Karpas-422 (cell line): ENCODE data around the gene ERH. TPM values are rescaled to one million over a fixed set of nuclear protein-coding genes. Genes with fewer than 3 reads are reported as not detected.

Source experiments
- DNase-seq: peaks from one replicate; pipeline ENCODE4 v3.0.0-alpha.2; 2015
- H2AFZ ChIP-seq: fragments of 200-600 bp; sonication (generic); 2 replicates; pipeline ENCODE4 v1.6.1; 2014; ENCODE audit warnings: antibody characterized with exemption, low read length, mixed read lengths
- H3K27ac ChIP-seq: fragments of 200-600 bp; sonication (generic); 2 replicates; pipeline ENCODE4 v1.5.1; 2014; ENCODE audit warnings: mild to moderate bottlenecking, low read length, moderate library complexity
- H3K27me3 ChIP-seq: fragments of 200-600 bp; sonication (generic); 2 replicates; pipeline ENCODE4 v1.6.1; 2014; ENCODE audit warnings: low read length, mixed read lengths
- H3K36me3 ChIP-seq: fragments of 200-600 bp; sonication (generic); 2 replicates; pipeline ENCODE4 v1.6.1; 2014; ENCODE audit warnings: low read length, mixed read lengths; ENCODE audit not compliant: insufficient read depth
- H3K4me1 ChIP-seq: fragments of 200-600 bp; sonication (generic); 2 replicates; pipeline ENCODE4 v1.6.1; 2014; ENCODE audit warnings: mild to moderate bottlenecking, low read length, mixed read lengths
- H3K4me2 ChIP-seq: fragments of 200-600 bp; sonication (generic); 2 replicates; pipeline ENCODE4 v1.6.1; 2014; ENCODE audit warnings: low read length, low read depth, mild to moderate bottlenecking; ENCODE audit not compliant: poor library complexity, severe bottlenecking
- H3K4me3 ChIP-seq: fragments of 200-600 bp; sonication (generic); 2 replicates; pipeline ENCODE4 v1.5.1; 2014; ENCODE audit warnings: mild to moderate bottlenecking, antibody characterized with exemption, low read length, mixed read lengths
- H3K79me2 ChIP-seq: fragments of 200-600 bp; sonication (generic); 2 replicates; pipeline ENCODE4 v1.6.1; 2014; ENCODE audit warnings: mild to moderate bottlenecking, low read length, mixed read lengths
- H3K9ac ChIP-seq: fragments of 200-600 bp; sonication (generic); 2 replicates; pipeline ENCODE4 v1.6.0; 2014; ENCODE audit warnings: low read length
- H3K9me2 ChIP-seq: fragments of 200-600 bp; sonication (generic), shearing (Covaris generic); replicated peaks from 2 replicates; pipeline ENCODE4 v1.6.0; 2014; ENCODE audit warnings: mild to moderate bottlenecking, low read length, moderate library complexity; ENCODE audit not compliant: insufficient read depth
- H3K9me3 ChIP-seq: fragments of 300-700, 200-600 bp; sonication (generic); 2 replicates; pipeline ENCODE4 v1.6.1; 2014; ENCODE audit warnings: low read length, mixed read lengths
- H4K20me1 ChIP-seq: fragments of 200-600 bp; sonication (generic); 2 replicates; pipeline ENCODE4 v1.6.1; 2014; ENCODE audit warnings: mild to moderate bottlenecking, antibody characterized with exemption, low read length, low read depth; ENCODE audit not compliant: insufficient read depth
- total RNA-seq: library from RNA; depleted of rRNA; stranded (reverse); fragments of >200 nt; shearing (Covaris generic); gene quantifications from 2 replicates; pipeline ENCODE4 v1.2.3, GENCODE V29; 2014; ENCODE audit warnings: low replicate concordance

Gene ERH
- total RNA-seq, 1 experiment from 2014 or later = 296 TPM

DNA sequence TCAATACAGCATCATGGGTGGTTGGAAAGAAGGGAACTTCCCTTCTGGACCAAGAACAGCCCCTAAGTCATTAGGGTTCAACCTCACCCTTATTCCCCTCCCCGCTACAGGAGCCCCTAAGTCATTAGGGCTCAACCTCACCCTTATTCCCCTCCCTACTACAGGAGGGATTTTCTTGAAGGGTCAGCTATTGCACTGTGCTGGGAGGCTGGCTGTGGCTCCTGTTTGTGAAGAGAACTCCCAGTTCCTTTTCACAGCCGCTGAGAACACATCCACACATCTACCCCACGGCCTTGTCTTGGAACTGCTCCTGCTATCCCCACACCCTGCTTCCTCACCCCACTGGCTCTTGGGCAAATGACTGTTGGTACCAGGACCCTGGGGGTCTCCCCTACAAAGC is 44.9 kb downstream of the ERH start:
- Histone ChIP-seq H3K4me2 (no peak overlapping the region), H3K9ac (no peak overlapping the region), H3K36me3 (no peaks in the 10 kb centered on the region), H3K4me1 (peaks cover 20% of the 10 kb centered on the region), H4K20me1 (no peaks in the 10 kb centered on the region), H3K4me3 (no peak overlapping the region), H3K79me2 (no peaks in the 10 kb centered on the region), H3K27ac (no peak overlapping the region), H3K9me3 (no peaks in the 10 kb centered on the region), H3K9me2 (no peaks in the 10 kb centered on the region), H3K27me3 (no peaks in the 10 kb centered on the region), H2AFZ (no peak overlapping the region)
- DNase-seq = no peak

DNA sequence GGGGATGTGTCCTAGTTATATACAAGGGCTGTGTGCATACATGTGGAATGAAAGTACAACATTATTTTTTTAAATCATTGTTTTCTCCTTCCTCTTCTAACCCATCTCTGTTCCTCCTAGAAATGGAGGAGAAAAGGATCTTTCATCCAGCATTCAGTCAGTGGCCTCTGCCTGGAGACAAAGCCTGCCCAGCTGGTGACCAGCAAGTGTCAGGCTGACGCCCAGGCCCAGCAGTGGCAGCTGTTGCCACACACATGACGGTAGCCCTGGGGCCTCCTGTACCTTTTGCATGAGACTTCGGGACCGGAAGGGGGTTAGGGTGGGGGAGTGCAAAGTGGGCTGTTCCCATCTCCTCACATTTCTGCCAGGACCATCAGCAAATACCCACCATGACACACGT is 46.2 kb downstream of the ERH start:
- H3K27me3 ChIP-seq = no peaks in the 10 kb centered on the region
- H3K9me2 ChIP-seq = no peaks in the 10 kb centered on the region
- no peak overlapping the region for H3K9ac ChIP-seq
- no peak overlapping the region for H3K27ac ChIP-seq
- no peak overlapping the region for H3K4me2 ChIP-seq
- no peak for DNase-seq
- no peak overlapping the region for H3K4me3 ChIP-seq
- no peak overlapping the region for H2AFZ ChIP-seq
- peaks cover 15% of the 10 kb centered on the region for H3K4me1 ChIP-seq
- no peaks in the 10 kb centered on the region for H3K79me2 ChIP-seq
- no peaks in the 10 kb centered on the region for H3K9me3 ChIP-seq
- H4K20me1 ChIP-seq = no peaks in the 10 kb centered on the region
- H3K36me3 ChIP-seq = no peaks in the 10 kb centered on the region

DNA sequence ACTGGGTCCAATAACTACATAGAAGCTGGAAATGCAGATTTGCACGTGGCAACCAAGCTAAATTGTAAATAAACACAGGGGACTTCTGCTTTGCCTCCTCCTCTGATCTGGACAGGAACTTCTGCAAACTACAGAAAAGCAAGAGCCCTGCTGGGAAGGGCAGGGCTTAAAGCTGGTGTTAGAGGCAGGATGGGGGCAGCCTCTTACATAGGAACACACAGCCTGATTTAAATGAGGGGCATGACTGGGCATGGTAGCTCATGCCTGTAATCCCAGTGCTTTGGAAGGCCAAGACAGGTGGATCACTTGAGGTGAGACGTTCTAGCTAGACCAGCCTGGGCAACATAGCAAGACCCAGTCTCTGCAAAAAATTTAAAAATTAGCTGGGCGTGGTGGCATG is 46.7 kb downstream of the ERH start:
- Histone ChIP-seq H4K20me1 (no peaks in the 10 kb centered on the region), H3K36me3 (no peaks in the 10 kb centered on the region), H2AFZ (no peak overlapping the region), H3K4me3 (no peak overlapping the region), H3K27me3 (no peaks in the 10 kb centered on the region), H3K9me2 (no peaks in the 10 kb centered on the region), H3K27ac (no peak overlapping the region), H3K9me3 (no peaks in the 10 kb centered on the region), H3K79me2 (no peaks in the 10 kb centered on the region), H3K4me2 (no peak overlapping the region), H3K4me1 (peaks cover 15% of the 10 kb centered on the region), H3K9ac (no peak overlapping the region)
- DNase-seq = peak; percentile 58

DNA sequence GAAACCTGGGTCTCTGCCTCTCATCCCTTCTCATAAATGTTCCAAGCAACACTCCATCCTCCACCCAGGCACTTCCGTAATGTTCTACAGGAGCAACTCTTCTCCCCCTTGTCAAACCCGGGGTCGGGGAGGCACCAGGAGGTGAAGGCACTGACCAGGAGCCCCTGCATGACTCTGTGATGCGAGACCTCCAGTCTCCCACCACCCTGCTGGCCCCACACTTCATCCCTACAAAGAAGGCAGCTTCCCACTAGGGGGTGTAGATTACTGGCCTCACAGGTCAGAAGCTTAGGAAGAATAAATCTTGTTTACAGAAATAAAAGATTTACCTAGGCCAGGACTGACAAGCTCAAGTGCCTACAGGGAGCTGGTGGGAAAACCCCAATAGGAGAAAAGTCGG is 47.2 kb downstream of the ERH start:
- H3K27me3 ChIP-seq = no peaks in the 10 kb centered on the region
- H3K79me2 ChIP-seq = no peaks in the 10 kb centered on the region
- H3K9me3 ChIP-seq = no peaks in the 10 kb centered on the region
- no peaks in the 10 kb centered on the region for H4K20me1 ChIP-seq
- H3K4me1 ChIP-seq = peaks cover 15% of the 10 kb centered on the region
- H3K9ac ChIP-seq = no peak overlapping the region
- no peak overlapping the region for H3K4me2 ChIP-seq
- H3K9me2 ChIP-seq = no peaks in the 10 kb centered on the region
- H3K27ac ChIP-seq = no peak overlapping the region
- no peak overlapping the region for H2AFZ ChIP-seq
- H3K4me3 ChIP-seq = no peak overlapping the region
- no peaks in the 10 kb centered on the region for H3K36me3 ChIP-seq
- no peak for DNase-seq

DNA sequence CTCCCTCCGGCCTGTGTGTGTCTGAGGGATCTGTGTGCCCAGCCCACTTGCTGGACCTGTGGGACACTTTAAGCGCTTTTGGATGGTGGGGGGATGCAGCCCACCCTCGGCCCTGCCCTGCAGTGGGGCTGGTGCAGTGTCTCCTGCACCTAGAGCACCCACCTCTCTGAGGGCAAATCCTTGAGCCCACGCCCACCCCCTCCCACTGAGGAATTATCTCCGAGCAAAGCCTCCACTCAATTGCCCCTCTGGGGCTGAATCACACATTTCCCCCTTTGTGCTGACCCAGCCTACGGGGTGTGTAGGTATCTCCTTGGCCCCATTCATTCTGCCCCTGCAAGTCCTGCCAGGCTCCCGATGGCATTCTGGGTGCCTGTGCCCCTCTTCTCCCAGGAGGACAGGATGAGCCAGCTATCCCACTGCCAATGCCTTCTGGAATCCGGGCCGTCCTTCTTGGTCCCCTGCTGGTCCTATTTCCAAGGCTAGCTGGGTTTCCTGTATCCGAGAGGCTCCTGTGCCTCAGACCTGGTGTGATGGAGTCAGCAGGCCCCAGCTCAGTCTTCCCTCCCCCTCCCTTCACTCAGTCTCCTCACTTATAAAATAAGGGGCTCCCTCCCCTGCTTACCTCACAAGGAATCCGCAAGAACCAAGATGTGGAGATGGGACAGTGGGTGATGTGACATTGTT is 48.9 kb downstream of the ERH start:
- no peak for DNase-seq
- H3K36me3 ChIP-seq = no peaks in the 10 kb centered on the region
- no peaks in the 10 kb centered on the region for H3K79me2 ChIP-seq
- no peaks in the 10 kb centered on the region for H3K9me3 ChIP-seq
- H3K9me2 ChIP-seq = no peaks in the 10 kb centered on the region
- H2AFZ ChIP-seq = no peak overlapping the region
- no peaks in the 10 kb centered on the region for H3K27me3 ChIP-seq
- no peak overlapping the region for H3K4me3 ChIP-seq
- H3K9ac ChIP-seq = no peak overlapping the region
- H3K4me1 ChIP-seq = peaks cover 5% of the 10 kb centered on the region
- no peaks in the 10 kb centered on the region for H4K20me1 ChIP-seq
- no peak overlapping the region for H3K4me2 ChIP-seq
- H3K27ac ChIP-seq = no peak overlapping the region

DNA sequence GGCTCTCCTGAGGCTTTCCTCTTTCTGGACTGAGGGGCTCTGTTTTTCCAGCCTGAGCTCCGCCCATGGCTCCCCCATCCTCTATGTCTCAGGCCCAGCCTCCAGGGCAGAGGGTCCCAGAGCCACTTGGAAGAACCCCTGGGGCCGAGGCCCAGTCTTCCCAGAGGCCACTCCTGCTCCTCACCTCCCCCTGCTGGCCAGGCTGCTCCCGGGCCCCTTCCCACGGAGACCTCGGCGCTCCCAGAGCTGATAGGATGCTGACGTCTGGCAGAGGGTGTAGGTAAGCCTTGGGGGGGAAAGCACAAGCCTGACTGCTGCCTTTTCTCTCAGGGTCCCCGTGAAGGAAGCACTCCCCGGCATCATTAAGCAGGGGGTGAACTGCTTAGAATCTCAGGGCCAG is 51.4 kb downstream of the ERH start:
- Histone ChIP-seq H2AFZ (no peak overlapping the region), H3K4me3 (no peak overlapping the region), H3K4me2 (no peak overlapping the region), H3K27ac (no peak overlapping the region), H3K36me3 (no peaks in the 10 kb centered on the region), H3K4me1 (peaks cover 4% of the 10 kb centered on the region; the same call in 1 of the 2 replicates), H3K9me2 (no peaks in the 10 kb centered on the region), H4K20me1 (no peaks in the 10 kb centered on the region), H3K9me3 (no peaks in the 10 kb centered on the region), H3K27me3 (no peaks in the 10 kb centered on the region), H3K9ac (no peak overlapping the region), H3K79me2 (no peaks in the 10 kb centered on the region)
- DNase-seq = peak; percentile 70

DNA sequence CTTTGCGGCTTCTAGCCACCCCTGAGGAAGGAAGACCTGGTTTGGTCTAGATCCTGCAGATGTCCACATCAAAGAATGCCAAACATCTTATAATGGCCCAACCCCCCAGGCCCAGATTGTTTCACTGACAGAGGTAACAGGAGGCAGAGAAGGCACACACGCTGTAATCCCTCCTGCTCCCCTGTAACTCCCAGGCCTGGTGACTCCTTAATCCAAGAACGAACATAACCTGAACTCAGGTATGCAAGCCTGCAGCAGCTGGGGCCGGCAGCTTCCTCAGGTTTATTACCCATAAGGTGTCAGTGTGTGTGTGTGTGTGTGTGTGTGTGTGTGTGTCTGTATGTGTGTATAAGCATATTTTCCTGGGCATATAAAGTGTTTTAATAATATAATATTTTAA is 52.7 kb downstream of the ERH start:
- Histone ChIP-seq H3K9ac (no peak overlapping the region), H4K20me1 (no peaks in the 10 kb centered on the region), H3K27ac (no peak overlapping the region), H3K79me2 (no peaks in the 10 kb centered on the region), H3K4me2 (no peak overlapping the region), H3K9me2 (no peaks in the 10 kb centered on the region), H3K9me3 (no peaks in the 10 kb centered on the region), H3K36me3 (no peaks in the 10 kb centered on the region), H3K4me3 (no peak overlapping the region), H3K4me1 (peaks cover 7% of the 10 kb centered on the region), H2AFZ (no peak overlapping the region), H3K27me3 (no peaks in the 10 kb centered on the region)
- DNase-seq = no peak

DNA sequence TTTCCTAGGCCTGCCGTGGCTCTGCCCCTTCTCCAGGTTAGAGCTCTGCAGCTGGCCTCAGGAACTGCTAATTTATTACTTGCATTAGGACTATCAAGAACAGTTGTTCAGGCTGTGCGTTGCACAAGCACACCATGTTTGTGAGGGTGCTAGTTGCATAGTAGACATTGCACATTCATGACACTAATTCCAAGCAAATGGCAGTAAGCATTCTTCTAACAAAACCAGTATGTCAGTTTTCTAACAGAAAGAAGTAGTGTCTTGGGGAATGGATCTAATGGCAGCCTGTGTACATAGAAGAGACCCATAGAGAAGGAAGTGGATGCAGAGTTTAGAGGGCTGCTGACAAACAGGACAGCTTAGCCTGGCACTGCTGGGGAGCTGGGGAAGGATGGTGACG is 53.9 kb downstream of the ERH start:
- Histone ChIP-seq H3K79me2 (no peaks in the 10 kb centered on the region), H3K9me2 (no peaks in the 10 kb centered on the region)

More for the DNA sequence above, 53.9 kb downstream of the ERH start:
- H3K9ac ChIP-seq = no peak overlapping the region
- peaks cover 19% of the 10 kb centered on the region for H3K4me1 ChIP-seq
- no peaks in the 10 kb centered on the region for H3K36me3 ChIP-seq
- no peak overlapping the region for H3K27ac ChIP-seq
- H4K20me1 ChIP-seq = 0 out of 2 replicates have a peak, but pooled peaks cover 5% of the 10 kb centered on the region
- no peak overlapping the region for H3K4me2 ChIP-seq
- H3K27me3 ChIP-seq = no peaks in the 10 kb centered on the region
- H3K9me3 ChIP-seq = no peaks in the 10 kb centered on the region
- H3K4me3 ChIP-seq = no peak overlapping the region
- H2AFZ ChIP-seq = no peak overlapping the region
- no peak for DNase-seq
